NB4 (cell line): ENCODE data around the gene ARHGAP27.

Source experiments
- MAX ChIP-seq: IDR thresholded peaks from 2 replicates; pipeline ENCODE4 v1.6.1; 2011; ENCODE audit warnings: low read depth, low read length
- MYC ChIP-seq: IDR thresholded peaks from 2 replicates; pipeline ENCODE4 v1.6.1; 2011; ENCODE audit warnings: low read depth, low read length
- POLR2A ChIP-seq: IDR thresholded peaks from 2 replicates; pipeline ENCODE4 v1.6.1; 2011; ENCODE audit warnings: mild to moderate bottlenecking; ENCODE audit not compliant: insufficient read length; ENCODE audit errors: extremely low read depth
- TF ChIP-seq, protein P1 (sequence below): IDR thresholded peaks from one replicate; pipeline ENCODE4 v1.5.1; 2012; ENCODE audit warnings: low read depth, low read length

- TF ChIP-seq, protein P1, sequence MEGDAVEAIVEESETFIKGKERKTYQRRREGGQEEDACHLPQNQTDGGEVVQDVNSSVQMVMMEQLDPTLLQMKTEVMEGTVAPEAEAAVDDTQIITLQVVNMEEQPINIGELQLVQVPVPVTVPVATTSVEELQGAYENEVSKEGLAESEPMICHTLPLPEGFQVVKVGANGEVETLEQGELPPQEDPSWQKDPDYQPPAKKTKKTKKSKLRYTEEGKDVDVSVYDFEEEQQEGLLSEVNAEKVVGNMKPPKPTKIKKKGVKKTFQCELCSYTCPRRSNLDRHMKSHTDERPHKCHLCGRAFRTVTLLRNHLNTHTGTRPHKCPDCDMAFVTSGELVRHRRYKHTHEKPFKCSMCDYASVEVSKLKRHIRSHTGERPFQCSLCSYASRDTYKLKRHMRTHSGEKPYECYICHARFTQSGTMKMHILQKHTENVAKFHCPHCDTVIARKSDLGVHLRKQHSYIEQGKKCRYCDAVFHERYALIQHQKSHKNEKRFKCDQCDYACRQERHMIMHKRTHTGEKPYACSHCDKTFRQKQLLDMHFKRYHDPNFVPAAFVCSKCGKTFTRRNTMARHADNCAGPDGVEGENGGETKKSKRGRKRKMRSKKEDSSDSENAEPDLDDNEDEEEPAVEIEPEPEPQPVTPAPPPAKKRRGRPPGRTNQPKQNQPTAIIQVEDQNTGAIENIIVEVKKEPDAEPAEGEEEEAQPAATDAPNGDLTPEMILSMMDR, result no peak
- TF ChIP-seq POLR2A, result no peak
- no peak for TF ChIP-seq MAX
- no peak for TF ChIP-seq MYC
These were observed 38.1 kb downstream of the ARHGAP27 start for GRCh38 chr17:45394564-45394912.
